HepG2 (cell line): ENCODE data around the gene VASN. TPM values are rescaled to one million over a fixed set of nuclear protein-coding genes. Genes with fewer than 3 reads are reported as not detected.

Experiments used
- ATAC-seq: fragments of 200-7000 bp; cut with Tn5 transposase; 3 replicates; pipeline ENCODE4 v1.9.1; 2020; ENCODE audit warnings: mild to moderate bottlenecking, moderate library complexity
- BruUV-seq: library from RNA; stranded (reverse); fragments of 400-500 nt; replicated peaks from 2 replicates; lab custom pipeline; 2021; lab: Mats Ljungman, UMichigan
- CTCF ChIA-PET: fragments of 300-600 bp; formaldehyde crosslinking; extraction: SDS; loops from one replicate; lab custom pipeline; 2021; ENCODE audit warnings: low total read pairs, inconsistent platforms, low intra/inter-chr PET ratio; lab: Yijun Ruan, JAX
- POLR2A ChIA-PET: fragments of 350-600 bp; sonication (Branson Sonifier 250); formaldehyde crosslinking; loops from one replicate; lab custom pipeline; 2020; ENCODE audit warnings: antibody characterized with exemption, inconsistent platforms; lab: Yijun Ruan, JAX
- DNase-seq: peaks from one replicate; pipeline ENCODE4 v3.0.0-alpha.2; 2015; ENCODE audit warnings: low spot score
- FAIRE-seq: peaks from 3 replicates; lab custom pipeline; 2011; peaks lifted over from hg19 to GRCh38; lab: Jason Lieb, UNC
- H2AFZ ChIP-seq: one replicate; pipeline ENCODE4 v1.6.1; 2011; ENCODE audit warnings: low read length, inconsistent platforms
- H3K27ac ChIP-seq: fragments of 300-600 bp; 3 replicates; pipeline ENCODE4 v1.8.0; 2011; ENCODE audit warnings: mixed run types, mild to moderate bottlenecking, mixed read lengths, low read length, inconsistent platforms; ENCODE audit not compliant: insufficient read depth; ENCODE audit errors: extremely low read length
- H3K27me3 ChIP-seq, 2 experiments: fragments of 200-600 bp in 1 of 2; 2 replicates in 1 of 2; 3 replicates in 1 of 2; pipeline versions ENCODE4 v1.6.0 to v1.8.0; 2011; ENCODE audit warnings: low read length in 2 of 2, mild to moderate bottlenecking in 2 of 2, moderate library complexity in 2 of 2, inconsistent platforms in 1 of 2; ENCODE audit not compliant: insufficient read depth in 2 of 2, control insufficient read depth in 1 of 2
- H3K36me3 ChIP-seq, 2 experiments: fragments of 200-600 bp in 1 of 2; replicated peaks in 1 of 2; 2 replicates in 1 of 2; 3 replicates in 1 of 2; pipeline versions ENCODE4 v1.5.1 to v1.8.0; 2011; ENCODE audit warnings: low read length in 2 of 2, inconsistent platforms in 1 of 2; ENCODE audit not compliant: insufficient read depth in 2 of 2, control insufficient read depth in 1 of 2
- H3K4me1 ChIP-seq: 2 replicates; pipeline ENCODE4 v1.5.1; 2012; ENCODE audit warnings: low read length, inconsistent platforms; ENCODE audit not compliant: insufficient read depth
- H3K4me2 ChIP-seq: 2 replicates; pipeline ENCODE4 v1.6.0; 2011; ENCODE audit warnings: low read depth, low read length, inconsistent platforms
- H3K4me3 ChIP-seq, 3 experiments: fragments of 200-600 bp in 1 of 3; sonication (generic), shearing (Covaris generic) in 1 of 3; replicated peaks in 1 of 3; 2 replicates each; pipeline ENCODE4 v1.5.1; 2011 to 2016; ENCODE audit warnings: low read length in 3 of 3, inconsistent platforms in 2 of 3, low read depth in 2 of 3, mild to moderate bottlenecking in 2 of 3, control low read depth in 1 of 3, mixed read lengths in 1 of 3; ENCODE audit not compliant: insufficient read depth in 1 of 3
- H3K79me2 ChIP-seq: one replicate; pipeline ENCODE4 v1.6.1; 2011; ENCODE audit warnings: low read length, inconsistent platforms; ENCODE audit not compliant: insufficient read depth
- H3K9ac ChIP-seq: 2 replicates; pipeline ENCODE4 v1.6.0; 2011; ENCODE audit warnings: mild to moderate bottlenecking, low read depth, low read length, inconsistent platforms; ENCODE audit not compliant: insufficient read depth
- H3K9me3 ChIP-seq: 2 replicates; pipeline ENCODE4 v1.5.1; 2012; ENCODE audit warnings: mild to moderate bottlenecking, low read length
- H4K20me1 ChIP-seq: 2 replicates; pipeline ENCODE4 v1.6.0; 2011; ENCODE audit warnings: inconsistent platforms, mild to moderate bottlenecking, low read length, moderate library complexity; ENCODE audit not compliant: insufficient read depth
- DMTF1 ChIP-seq: sonication (generic); formaldehyde crosslinking; IDR thresholded peaks from 2 replicates; pipeline ENCODE4 v1.4.0; 2020; ENCODE audit warnings: mild to moderate bottlenecking, missing genetic modification reagents
- HNRNPUL1 ChIP-seq: fragments of 200-400 bp; formaldehyde crosslinking; IDR thresholded peaks from 2 replicates; pipeline ENCODE4 v1.6.1; 2017; ENCODE audit warnings: low read depth, mild to moderate bottlenecking, low read length, moderate library complexity
- MLXIP ChIP-seq: sonication (generic); formaldehyde crosslinking; IDR thresholded peaks from 2 replicates; pipeline ENCODE4 v1.9.0; 2021; ENCODE audit warnings: missing genetic modification reagents, borderline replicate concordance
- MTF1 ChIP-seq: sonication (generic); formaldehyde crosslinking; IDR thresholded peaks from 2 replicates; pipeline ENCODE4 v1.5.0; 2020; ENCODE audit warnings: missing genetic modification reagents
- ZBTB14 ChIP-seq: sonication (generic); formaldehyde crosslinking; IDR thresholded peaks from 2 replicates; pipeline ENCODE4 v1.4.0; 2020; ENCODE audit warnings: missing genetic modification reagents
- ZBTB7B ChIP-seq: sonication (generic); formaldehyde crosslinking; IDR thresholded peaks from 2 replicates; pipeline ENCODE4 v1.4.0; 2020; ENCODE audit warnings: missing genetic modification reagents
- WGBS: methylation state at CpG from one replicate; pipeline ENCODE4 v1.1.6; 2017; ENCODE audit warnings: low lambda C conversion rate; 5-methylcytosine and 5-hydroxymethylcytosine counted together
- in situ Hi-C: cut with HindIII; loops from 2 replicates; pipeline ENCODE4 v1.10.0; 2017; ENCODE audit warnings: low pct_unique_long_range_greater_than_20kb; ENCODE audit not compliant: extremely low pct_ligation_motif_present
- intact Hi-C: fragments of 100-400 bp; cut with micrococcal nuclease; formaldehyde crosslinking; loops from one replicate; pipeline ENCODE4 v1.10.0; 2022; ENCODE audit not compliant: unreplicated experiment
- polyA plus RNA-seq, 8 experiments: library from polyadenylated mRNA; depleted of rRNA in 3 of 8; stranded (reverse) in 7 of 8; unstranded in 1 of 8; fragments of >200 nt; fragmentation: Illumina TruSeq in 4 of 8; extraction: Trizol in 4 of 8; gene quantifications; 2 replicates each; pipeline versions ENCODE4 v1.2.1 to v1.2.3, GENCODE V29; 2011 to 2016; ENCODE audit warnings: low read depth in 4 of 8, missing spikeins in 1 of 8, mixed read lengths in 1 of 8; ENCODE audit not compliant: insufficient read depth in 1 of 8
- total RNA-seq, 5 experiments: library from RNA; depleted of rRNA; stranded (reverse); fragments of >200 nt; fragmentation: Illumina TruSeq; extraction: Trizol; gene quantifications; 2 replicates each; pipeline ENCODE4 v1.2.3, GENCODE V29; 2016; ENCODE audit warnings: low read depth in 1 of 5

The VASN gene
- total and polyA plus RNA-seq, 2 of the 13 experiments (the other 11 are each of a cell fraction or from before 2014, with no cell fraction given), result 8.4 to 18.2 TPM

GRCh38 chr16:4332623-4333307 lies 38.9 kb upstream of the VASN start:
- H4K20me1 ChIP-seq, result no peaks in the 10 kb centered on the region
- H3K27ac ChIP-seq, result no peak overlapping the region
- ChIA-PET CTCF (interaction anchor here (1.6 kb wide), 1 partner anchor 132 kb away, joined by 4 read pairs; no protein-coding TSS in a partner anchor), POLR2A (interaction anchor here (0.5 kb wide), 1 partner anchor 134 kb away, joined by 3 read pairs; no protein-coding TSS in a partner anchor)
- H2AFZ ChIP-seq, result no peak overlapping the region
- no peak overlapping the region for H3K4me3 ChIP-seq
- H3K27me3 ChIP-seq, result no peaks in the 10 kb centered on the region
- no peaks in the 10 kb centered on the region for H3K79me2 ChIP-seq
- in situ Hi-C loops (no loop called here), intact Hi-C loops (no loop called here)
- 79% methylated on average over 6 of the region's 19 CpGs for WGBS
- no TSS peak for BruUV-seq
- no peak for TF ChIP-seq ZBTB14 (CRISPR knock-in tag)
- no peak for TF ChIP-seq DMTF1
- no peak for TF ChIP-seq MLXIP (CRISPR knock-in tag)
- no peak for TF ChIP-seq HNRNPUL1
- TF ChIP-seq MTF1 (CRISPR knock-in tag), result no peak
- no peak for TF ChIP-seq ZBTB7B (CRISPR knock-in tag)
- no peak overlapping the region for H3K9ac ChIP-seq
- no peak for ATAC-seq
- no peak overlapping the region for H3K4me2 ChIP-seq
- no peak for DNase-seq
- peaks cover 18% of the 10 kb centered on the region for H3K4me1 ChIP-seq
- no peak for FAIRE-seq
- no peaks in the 10 kb centered on the region for H3K9me3 ChIP-seq
- no peaks in the 10 kb centered on the region for H3K36me3 ChIP-seq
